DND-41 (cell line): ENCODE measurements around the gene MED28.

ENCODE experiments used
- ATAC-seq: fragments of 200-7000 bp; cut with Tn5 transposase; 3 replicates; pipeline ENCODE4 v1.9.1; 2021; ENCODE audit warnings: low read depth; ENCODE audit not compliant: insufficient read depth
- DNase-seq: peaks from one replicate; pipeline ENCODE4 v3.0.0-alpha.2; 2020
- H2AFZ ChIP-seq: 2 replicates; pipeline ENCODE4 v1.6.0; 2012; ENCODE audit warnings: low read depth, low read length
- H3K27ac ChIP-seq: 2 replicates; pipeline ENCODE4 v1.5.1; 2012; ENCODE audit warnings: low read length, inconsistent platforms
- H3K27me3 ChIP-seq: fragments of 200-600 bp; sonication (generic); 2 replicates; pipeline ENCODE4 v1.6.0; 2012; ENCODE audit warnings: low read length, mild to moderate bottlenecking, inconsistent platforms; ENCODE audit not compliant: insufficient read depth, poor library complexity
- H3K36me3 ChIP-seq: 2 replicates; pipeline ENCODE4 v1.5.1; 2012; ENCODE audit warnings: low read length, inconsistent platforms; ENCODE audit not compliant: insufficient read depth
- H3K4me1 ChIP-seq: 2 replicates; pipeline ENCODE4 v1.5.1; 2012; ENCODE audit warnings: mild to moderate bottlenecking, low read length; ENCODE audit not compliant: insufficient read depth
- H3K4me2 ChIP-seq: 2 replicates; pipeline ENCODE4 v1.6.0; 2012; ENCODE audit warnings: mild to moderate bottlenecking, moderate library complexity, low read length, inconsistent platforms; ENCODE audit not compliant: insufficient read depth
- H3K4me3 ChIP-seq, 2 experiments: fragments of 200-600 bp in 1 of 2; shearing (Covaris generic) in 1 of 2; 2 replicates each; pipeline ENCODE4 v1.5.1; 2012 to 2016; ENCODE audit warnings: inconsistent platforms in 2 of 2, low read length in 2 of 2, mild to moderate bottlenecking in 2 of 2, low read depth in 1 of 2, moderate library complexity in 1 of 2
- H3K79me2 ChIP-seq: 2 replicates; pipeline ENCODE4 v1.6.0; 2012; ENCODE audit warnings: low read length, inconsistent platforms; ENCODE audit not compliant: insufficient read depth
- H3K9ac ChIP-seq: 2 replicates; pipeline ENCODE4 v1.6.0; 2012; ENCODE audit warnings: low read depth, mild to moderate bottlenecking, inconsistent platforms, low read length, moderate library complexity
- H3K9me3 ChIP-seq: 2 replicates; pipeline ENCODE4 v1.5.1; 2012; ENCODE audit warnings: low read length, moderate library complexity, mild to moderate bottlenecking, inconsistent platforms; ENCODE audit not compliant: insufficient read depth, severe bottlenecking
- H4K20me1 ChIP-seq: 2 replicates; pipeline ENCODE4 v1.6.0; 2012; ENCODE audit warnings: low read length; ENCODE audit not compliant: insufficient read depth
- EZH2 ChIP-seq: IDR thresholded peaks from 3 replicates; pipeline ENCODE4 v1.6.1; 2012; ENCODE audit warnings: borderline replicate concordance, low read depth, mild to moderate bottlenecking, moderate library complexity, low read length, inconsistent platforms; ENCODE audit not compliant: severe bottlenecking
- TF ChIP-seq, protein P1 (sequence below): IDR thresholded peaks from 2 replicates; pipeline ENCODE4 v1.5.1; 2012; ENCODE audit warnings: borderline replicate concordance, low read length, moderate library complexity, mild to moderate bottlenecking; ENCODE audit not compliant: poor library complexity, severe bottlenecking; ENCODE audit errors: extremely low read depth

MED28 gene

GRCh38 chr4:17636341-17636695 lies 21.9 kb downstream of the MED28 start:
- no peak overlapping the region for H3K4me2 ChIP-seq
- TF ChIP-seq, protein P1, sequence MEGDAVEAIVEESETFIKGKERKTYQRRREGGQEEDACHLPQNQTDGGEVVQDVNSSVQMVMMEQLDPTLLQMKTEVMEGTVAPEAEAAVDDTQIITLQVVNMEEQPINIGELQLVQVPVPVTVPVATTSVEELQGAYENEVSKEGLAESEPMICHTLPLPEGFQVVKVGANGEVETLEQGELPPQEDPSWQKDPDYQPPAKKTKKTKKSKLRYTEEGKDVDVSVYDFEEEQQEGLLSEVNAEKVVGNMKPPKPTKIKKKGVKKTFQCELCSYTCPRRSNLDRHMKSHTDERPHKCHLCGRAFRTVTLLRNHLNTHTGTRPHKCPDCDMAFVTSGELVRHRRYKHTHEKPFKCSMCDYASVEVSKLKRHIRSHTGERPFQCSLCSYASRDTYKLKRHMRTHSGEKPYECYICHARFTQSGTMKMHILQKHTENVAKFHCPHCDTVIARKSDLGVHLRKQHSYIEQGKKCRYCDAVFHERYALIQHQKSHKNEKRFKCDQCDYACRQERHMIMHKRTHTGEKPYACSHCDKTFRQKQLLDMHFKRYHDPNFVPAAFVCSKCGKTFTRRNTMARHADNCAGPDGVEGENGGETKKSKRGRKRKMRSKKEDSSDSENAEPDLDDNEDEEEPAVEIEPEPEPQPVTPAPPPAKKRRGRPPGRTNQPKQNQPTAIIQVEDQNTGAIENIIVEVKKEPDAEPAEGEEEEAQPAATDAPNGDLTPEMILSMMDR, result no peak
- TF ChIP-seq EZH2, result no peak
- H2AFZ ChIP-seq, result no peak overlapping the region
- peak; percentile 21; the same call in 2 of the 3 replicates for ATAC-seq
- peaks cover 51% of the 10 kb centered on the region for H3K36me3 ChIP-seq
- peaks cover 19% of the 10 kb centered on the region for H4K20me1 ChIP-seq
- H3K9ac ChIP-seq, result no peak overlapping the region
- H3K27ac ChIP-seq, result no peak overlapping the region
- H3K4me1 ChIP-seq, result no peaks in the 10 kb centered on the region
- no peak for DNase-seq
- no peaks in the 10 kb centered on the region for H3K27me3 ChIP-seq
- H3K9me3 ChIP-seq, result no peaks in the 10 kb centered on the region
- H3K4me3 ChIP-seq, result no peak overlapping the region
- H3K79me2 ChIP-seq, result no peaks in the 10 kb centered on the region

DNA sequence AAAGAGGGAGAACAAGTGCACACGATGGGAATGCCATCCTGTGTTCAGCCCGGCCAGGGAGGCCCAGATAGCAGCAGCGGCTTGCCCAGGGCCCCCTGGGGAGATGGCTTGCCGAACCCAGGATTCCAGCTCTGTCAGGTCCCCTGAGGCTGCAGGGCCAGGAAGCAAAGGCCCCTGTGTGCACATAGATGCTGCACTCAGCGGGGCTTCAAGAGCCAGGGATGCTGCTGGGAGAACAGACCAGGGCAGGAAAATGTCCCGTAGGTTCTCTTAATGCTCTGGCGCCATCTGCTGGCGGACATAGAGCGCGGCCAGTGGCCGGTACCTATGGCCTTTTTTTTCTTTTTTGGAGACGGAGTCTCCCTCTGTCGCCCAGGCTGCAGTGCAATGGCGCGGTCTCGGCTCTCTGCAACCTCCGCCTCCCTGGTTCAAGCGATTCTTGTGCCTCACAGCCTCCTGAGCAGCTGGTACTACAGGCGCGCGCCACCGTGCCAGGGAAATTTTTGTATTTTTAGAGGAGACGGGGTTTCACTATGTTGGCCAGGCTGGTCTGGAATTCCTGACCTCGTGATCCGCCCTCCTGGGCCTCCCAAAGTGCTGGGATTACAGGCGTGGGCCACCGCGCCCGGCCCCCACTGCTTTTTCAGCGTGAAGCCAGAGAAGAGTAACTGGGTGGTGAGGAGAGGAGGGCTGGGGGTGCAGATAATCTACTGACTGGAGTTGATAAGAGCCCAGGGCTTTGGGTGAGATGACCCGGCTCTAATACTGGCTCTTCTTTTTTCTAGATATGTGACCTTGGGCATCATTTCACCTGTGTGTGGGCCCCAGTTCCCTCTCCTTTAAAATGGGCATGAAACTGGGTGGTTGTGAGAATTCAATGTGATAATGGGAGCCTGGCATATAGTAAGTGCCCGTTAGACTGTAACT lies 22.5 kb downstream of the MED28 start:
- Histone ChIP-seq H2AFZ (no peak overlapping the region), H3K27ac (no peak overlapping the region), H3K4me1 (no peaks in the 10 kb centered on the region), H3K9ac (no peak overlapping the region), H4K20me1 (peaks cover 16% of the 10 kb centered on the region), H3K4me2 (no peak overlapping the region), H3K79me2 (no peaks in the 10 kb centered on the region), H3K9me3 (no peaks in the 10 kb centered on the region), H3K27me3 (no peaks in the 10 kb centered on the region), H3K36me3 (peaks cover 44% of the 10 kb centered on the region), H3K4me3 (no peak overlapping the region)
- TF ChIP-seq, protein P1, result peak; percentile 89
- no peak for TF ChIP-seq EZH2
- ATAC-seq (peak; percentile 89), DNase-seq (peak; percentile 72)

DNA sequence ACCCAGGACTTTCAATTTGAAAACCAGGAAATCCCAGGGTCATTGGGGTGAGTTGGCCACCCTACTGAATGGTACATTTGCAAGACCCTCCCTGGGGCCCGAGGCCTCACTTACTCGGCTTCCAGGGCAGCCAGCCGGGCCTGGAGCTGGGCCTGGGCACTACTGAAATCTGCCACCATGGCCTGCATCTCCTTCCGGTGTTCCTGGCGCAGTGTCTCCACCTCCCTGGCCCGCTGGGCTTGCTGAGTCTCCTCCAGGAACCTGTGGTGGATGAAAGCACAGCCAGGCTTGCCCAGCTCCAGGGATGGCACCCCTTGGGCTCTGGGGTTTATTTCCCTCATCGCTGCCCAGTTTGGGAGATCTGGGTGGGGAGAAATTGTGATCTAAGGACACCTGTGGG lies 24.7 kb downstream of the MED28 start:
- no peak overlapping the region for H3K9ac ChIP-seq
- no peaks in the 10 kb centered on the region for H3K27me3 ChIP-seq
- DNase-seq, result no peak

More for the DNA sequence above, 24.7 kb downstream of the MED28 start:
- Histone ChIP-seq H3K4me1 (no peaks in the 10 kb centered on the region), H3K27ac (no peak overlapping the region), H2AFZ (no peak overlapping the region), H3K36me3 (peaks cover 23% of the 10 kb centered on the region), H3K9me3 (peaks cover 3% of the 10 kb centered on the region), H3K79me2 (no peaks in the 10 kb centered on the region), H3K4me3 (no peak overlapping the region), H4K20me1 (peaks cover 16% of the 10 kb centered on the region), H3K4me2 (no peak overlapping the region)
- TF ChIP-seq, protein P1, result no peak
- no peak for TF ChIP-seq EZH2
- no peak for ATAC-seq
